NCI-H345 (cell line): ENCODE data around the gene RELCH.
"Not testable (repeated sequence)": the region's sequence is repeated elsewhere in the genome, so short reads cannot be mapped to it uniquely, and the experiment has no call there.

Experiments
- DNase-seq: peaks from one replicate; lab custom pipeline; 2025; lab: John Stamatoyannopoulos, UW

The RELCH gene

GRCh38 chr18:62186774-62187542 is at the start of gene RELCH, which contains the start of gene PIGN:
Gene RELCH, plus strand, starts transcription at chr18:62187255. Its CDS starts 251 bp downstream, at chr18:62187506.
Gene PIGN, minus strand, starts transcription at chr18:62187056. Its CDS starts 25,703 bp downstream, at chr18:62161353.
- peak; percentile 99 for DNase-seq

- DNase-seq: no peak
These were observed 48.4 kb upstream of the RELCH start for GRCh38 chr18:62138461-62139235.

GRCh38 chr18:62140259-62140658 is 46.8 kb upstream of the RELCH start:
- no peak for DNase-seq

GRCh38 chr18:62144338-62144737 is 42.7 kb upstream of the RELCH start:
- peak; percentile 2 for DNase-seq

- DNase-seq: no peak
These were observed 35.8 kb upstream of the RELCH start for GRCh38 chr18:62151068-62151771.

GRCh38 chr18:62152844-62153243 is 34.2 kb upstream of the RELCH start:
- DNase-seq: no peak

GRCh38 chr18:62157843-62158242 is 29.2 kb upstream of the RELCH start:
- DNase-seq: no peak

- no peak for DNase-seq
These were observed 22.7 kb upstream of the RELCH start for GRCh38 chr18:62164310-62164709.

GRCh38 chr18:62164855-62165487 is 22.1 kb upstream of the RELCH start:
- no peak for DNase-seq

GRCh38 chr18:62165583-62165982 is 21.5 kb upstream of the RELCH start:
- no peak for DNase-seq

GRCh38 chr18:62166524-62166923 is 20.5 kb upstream of the RELCH start:
- not testable (repeated sequence) for DNase-seq

GRCh38 chr18:62170857-62171256 is 16.2 kb upstream of the RELCH start:
- DNase-seq: no peak

- no peak for DNase-seq
These were observed 14.8 kb upstream of the RELCH start for GRCh38 chr18:62172298-62172697.

- no peak for DNase-seq
These were observed 11.5 kb upstream of the RELCH start for GRCh38 chr18:62175521-62175920.

GRCh38 chr18:62177271-62177670 is 9.8 kb upstream of the RELCH start:
- no peak for DNase-seq

GRCh38 chr18:62179213-62179612 is 7.8 kb upstream of the RELCH start:
- DNase-seq: no peak

GRCh38 chr18:62182220-62182619 is 4.8 kb upstream of the RELCH start:
- DNase-seq: no peak

GRCh38 chr18:62183578-62184195 is 3.4 kb upstream of the RELCH start:
- peak; percentile 59 for DNase-seq

GRCh38 chr18:62186499-62186773 is 619 bp upstream of the RELCH start:
- peak; percentile 78 for DNase-seq

- DNase-seq: no peak
These were observed 772 bp downstream of the RELCH start for GRCh38 chr18:62187543-62188510.

GRCh38 chr18:62189208-62189607 is 2.2 kb downstream of the RELCH start:
- DNase-seq: no peak
